Measurements from ENCODE around the gene TLE6. TPM values are rescaled to one million over a fixed set of nuclear protein-coding genes. Genes with fewer than 3 reads are reported as not detected.
"Not testable (repeated sequence)": the region's sequence is repeated elsewhere in the genome, so short reads cannot be mapped to it uniquely, and the experiment has no call there.

Gene TLE6
- total RNA-seq, 1 donor from 2014 or later, result 1.1 TPM

DNA sequence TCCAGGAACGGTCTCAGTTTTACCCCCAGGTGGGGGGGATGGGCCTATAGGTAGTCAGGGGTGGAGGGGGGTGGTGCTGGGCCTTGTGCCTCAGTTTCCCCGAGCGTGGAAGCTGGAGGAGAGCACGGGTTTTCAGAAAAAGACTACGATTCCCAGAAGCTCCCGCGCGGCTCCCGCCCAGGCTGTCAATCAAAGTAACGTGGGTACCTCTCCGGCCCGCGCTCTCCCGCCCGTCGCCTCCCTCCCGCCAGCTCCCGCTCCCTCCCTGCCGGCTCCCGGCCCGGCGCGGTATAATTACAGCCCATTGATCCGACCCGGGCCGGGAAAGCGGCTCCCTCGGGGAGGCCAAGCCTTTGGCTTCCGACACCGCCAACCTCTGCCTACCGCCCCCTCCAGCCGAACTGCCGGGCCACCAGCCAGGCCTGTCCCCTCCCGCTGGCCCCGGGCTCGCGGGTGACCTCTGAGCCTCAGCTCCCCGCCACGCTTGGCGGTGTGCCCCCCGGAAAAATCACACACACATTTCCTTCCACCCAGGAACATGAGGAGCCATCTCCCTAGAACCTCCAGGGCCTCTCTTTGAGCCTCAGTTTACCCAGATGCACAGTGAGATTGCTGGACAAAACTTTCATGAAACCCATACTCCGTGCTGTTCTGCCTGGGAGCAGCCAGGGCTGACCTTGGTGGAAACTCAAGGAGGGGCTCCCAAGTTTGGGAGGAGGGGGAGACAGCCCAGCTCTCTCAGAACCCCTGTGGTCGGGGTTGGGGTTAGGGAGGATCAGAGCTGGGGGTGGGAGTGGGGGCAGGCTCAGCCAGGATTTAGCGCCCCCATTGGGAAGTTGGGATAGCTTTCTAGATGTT lies 59.0 kb downstream of the TLE6 start:
- intact Hi-C loops (cut with DNase I), result loop anchor here (1.0 to 2.0 kb wide), 2 partner anchors 25 to 68 kb away; no protein-coding TSS in a partner anchor
- ATAC-seq (peak; percentile 89), DNase-seq (ENCODE audit: missing footprints) (peak; percentile 96)

GRCh38 chr19:3036977-3037544 lies 59.7 kb downstream of the TLE6 start:
- peak; percentile 64 for DNase-seq (ENCODE audit: missing footprints)
- intact Hi-C loops (cut with DNase I), result loop anchor here (1.0 to 2.0 kb wide), 2 partner anchors 24 to 68 kb away; no protein-coding TSS in a partner anchor
- not testable (repeated sequence) for ATAC-seq

- intact Hi-C loops (cut with DNase I), result no loop called here
- DNase-seq (ENCODE audit: missing footprints), result no peak
- ATAC-seq, result no peak
Measured at GRCh38 chr19:3038214-3038613, 60.9 kb downstream of the TLE6 start.

DNA sequence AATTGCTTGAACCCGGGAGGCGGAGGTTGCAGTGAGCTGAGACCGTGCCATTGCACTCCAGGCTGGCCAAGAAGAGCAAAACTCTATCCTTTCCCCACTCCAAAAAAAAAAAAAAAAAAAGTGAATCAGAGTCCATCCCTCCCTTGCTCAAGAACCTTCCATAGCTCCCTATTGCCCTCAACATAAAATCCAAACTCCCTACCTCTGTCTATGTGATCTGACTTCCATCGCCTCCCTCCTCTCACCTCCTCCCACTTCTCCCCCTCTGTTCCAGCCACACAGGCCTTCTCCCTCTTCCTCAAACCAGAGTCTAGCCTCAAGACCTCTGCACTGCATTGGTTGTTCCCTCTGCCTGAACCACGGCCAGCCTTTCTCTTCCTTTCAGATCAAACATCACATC lies 61.8 kb downstream of the TLE6 start:
- intact Hi-C loops (cut with DNase I), result loop anchor here (1.0 kb wide), 1 partner anchor 18 kb away; no protein-coding TSS in a partner anchor
- ATAC-seq, result no peak
- DNase-seq (ENCODE audit: missing footprints), result no peak

- no peak for ATAC-seq
- intact Hi-C loops (cut with DNase I), result loop anchor here (1.0 kb wide), 1 partner anchor 18 kb away; no protein-coding TSS in a partner anchor
- DNase-seq (ENCODE audit: missing footprints), result no peak
Measured at GRCh38 chr19:3039641-3040077, 62.3 kb downstream of the TLE6 start.

DNA sequence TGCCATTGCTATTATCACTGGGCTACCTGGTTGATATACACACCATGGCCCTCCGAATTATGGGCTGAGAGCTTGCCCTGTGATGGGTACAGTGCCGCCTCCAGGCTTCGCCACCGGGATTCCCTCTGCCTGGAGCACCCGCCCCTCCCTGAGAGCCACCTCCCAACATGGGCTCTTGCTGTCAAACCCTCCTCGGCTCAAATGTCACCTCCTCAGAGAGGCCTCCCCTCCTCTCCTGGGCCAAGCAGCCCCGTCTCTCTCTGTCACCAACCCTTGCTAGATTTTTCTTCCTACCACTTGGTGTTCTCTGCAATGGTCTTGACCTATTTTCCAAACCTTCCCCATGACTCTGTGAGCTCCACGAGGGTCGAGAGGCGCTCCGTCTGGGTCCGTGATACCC lies 64.0 kb downstream of the TLE6 start:
- peak; percentile 32 for DNase-seq (ENCODE audit: missing footprints)
- intact Hi-C loops (cut with DNase I), result no loop called here
- no peak for ATAC-seq

- DNase-seq (ENCODE audit: missing footprints) (peak; percentile 51), ATAC-seq (no peak)
- intact Hi-C loops (cut with DNase I), result no loop called here
Measured at GRCh38 chr19:3041761-3042620, 64.6 kb downstream of the TLE6 start.

DNA sequence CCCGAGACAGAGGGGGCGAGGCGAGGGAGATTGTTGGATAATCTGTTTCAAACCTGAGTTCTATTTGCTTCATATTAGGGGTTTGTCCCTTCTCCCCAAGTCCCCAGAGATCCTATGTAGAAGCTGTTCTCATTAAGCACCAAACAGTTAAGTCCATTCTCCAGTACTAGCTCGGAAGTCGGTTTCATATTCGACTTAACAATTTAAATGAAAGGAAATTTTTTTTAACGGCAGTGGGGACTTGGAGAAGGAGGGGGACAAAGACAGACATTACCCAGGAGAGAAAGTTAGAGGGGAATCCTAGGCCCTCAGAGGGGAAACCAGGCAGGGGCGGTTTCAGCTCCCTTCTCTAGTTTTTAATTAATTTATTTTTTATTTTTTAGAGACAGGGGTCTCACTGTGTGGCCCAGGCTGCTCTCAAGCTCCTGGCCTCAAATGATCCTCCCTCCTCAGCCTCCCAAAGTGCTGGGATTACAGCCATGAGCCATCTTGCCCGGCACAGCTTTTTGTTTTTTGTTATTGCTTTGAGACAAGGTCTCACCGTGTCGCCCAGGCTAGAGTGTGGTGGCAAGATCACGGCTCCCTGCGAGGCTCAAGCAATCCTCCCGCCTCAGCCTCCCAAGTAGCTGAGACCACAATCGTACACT lies 65.4 kb downstream of the TLE6 start:
- ATAC-seq (no peak), DNase-seq (ENCODE audit: missing footprints) (peak; percentile 52)
- intact Hi-C loops (cut with DNase I), result no loop called here

Other genes with a start within 250 kb of the TLE6 start
- gene SLC39A3, start 237.5 kb upstream of the TLE6 start, total RNA-seq, result 24.5 TPM
- 64.3 TPM for gene SGTA, start 194.3 kb upstream of the TLE6 start, total RNA-seq
- 54.8 TPM for gene THOP1, start 192.1 kb upstream of the TLE6 start, total RNA-seq
- gene ZNF554, start 157.7 kb upstream of the TLE6 start, total RNA-seq, result 3.7 TPM
- gene ZNF555, start 136.1 kb upstream of the TLE6 start, total RNA-seq, result 8.9 TPM
- not detected for gene ZNF556, start 110.2 kb upstream of the TLE6 start, total RNA-seq
- gene ZNF57, start 76.6 kb upstream of the TLE6 start, total RNA-seq, result 5.1 TPM
- gene ZNF77, start 32.6 kb upstream of the TLE6 start, total RNA-seq, result 2.6 TPM
- 58.6 TPM for gene TLE2, start 51.7 kb downstream of the TLE6 start, total RNA-seq
- 775 TPM for gene TLE5, start 84.9 kb downstream of the TLE6 start, total RNA-seq
- 64.7 TPM for gene GNA11, start 116.8 kb downstream of the TLE6 start, total RNA-seq
- 2.9 TPM for gene GNA15, start 158.5 kb downstream of the TLE6 start, total RNA-seq
- gene S1PR4, start 201.2 kb downstream of the TLE6 start, total RNA-seq, result 1.2 TPM
- 23.7 TPM for gene NCLN, start 208.4 kb downstream of the TLE6 start, total RNA-seq
- gene CELF5, start 247.1 kb downstream of the TLE6 start, total RNA-seq, result not detected

Measured in Right ventricle myocardium inferior (tissue), 1 donor.